ENCODE results near the gene OR8J3. TPM values are rescaled to one million over a fixed set of nuclear protein-coding genes. Genes with fewer than 3 reads are reported as not detected.

Gene OR8J3
- total RNA-seq, result not detected in 2 replicates

GRCh38 chr11:56140151-56140661 is at the start of gene OR8J3:
TSS of gene OR8J3 (minus strand) at chr11:56140201. CDS start at chr11:56137718, 2,483 bp downstream.

GRCh38 chr11:56176318-56176717 is 36.3 kb upstream of the OR8J3 start, which contains the start of gene OR5J2:
TSS of gene OR5J2 (plus strand) at chr11:56176618. CDS start at chr11:56176618, 0 bp downstream.

GRCh38 chr11:56160217-56160616 is 20.2 kb upstream of the OR8J3 start, which contains the start of gene OR8K5:
TSS of gene OR8K5 (minus strand) at chr11:56160317. CDS start at chr11:56160317, 0 bp downstream.

GRCh38 chr11:56122073-56122472 is 17.9 kb downstream of the OR8J3 start, which contains the start of gene OR8H3:
TSS of gene OR8H3 (plus strand) at chr11:56122373. CDS start at chr11:56122373, 0 bp downstream.

GRCh38 chr11:56103210-56103737 is 36.7 kb downstream of the OR8J3 start, which contains the start of gene OR8H2:
TSS of gene OR8H2 (plus strand) at chr11:56103687. CDS start at chr11:56105043, 1,356 bp downstream.

GRCh38 chr11:56093008-56093407 is 47.0 kb downstream of the OR8J3 start, which contains the start of gene OR8I2:
TSS of gene OR8I2 (plus strand) at chr11:56093308. CDS start at chr11:56093308, 0 bp downstream.

Small RNAs within 50 kb of the gene (small RNA-seq; reads per million reads assigned to genes)
- gene OR8I4P, result not detected

Other genes starting within 250 kb of the OR8J3 start
- gene OR5W2, start 225.6 kb downstream of the OR8J3 start, total RNA-seq, result not detected in 2 replicates
- gene OR5I1, start 203.8 kb downstream of the OR8J3 start, total RNA-seq, result not detected in 2 replicates
- not detected in 2 replicates for gene OR10AG1, start 170.3 kb downstream of the OR8J3 start, total RNA-seq
- not detected in 2 replicates for gene OR5F1, start 145.6 kb downstream of the OR8J3 start, total RNA-seq
- gene OR5AS1, start 112.5 kb downstream of the OR8J3 start, total RNA-seq, result not detected in 2 replicates
- gene OR8I2, start 46.9 kb downstream of the OR8J3 start, total RNA-seq, result not detected in 2 replicates
- not detected in 2 replicates for gene OR8H2, start 36.5 kb downstream of the OR8J3 start, total RNA-seq
- gene OR8H3, start 17.8 kb downstream of the OR8J3 start, total RNA-seq, result not detected in 2 replicates
- not detected in 2 replicates for gene OR8K5, start 20.1 kb upstream of the OR8J3 start, total RNA-seq
- gene OR5J2, start 36.4 kb upstream of the OR8J3 start, total RNA-seq, result not detected in 2 replicates
- not detected in 2 replicates for gene OR5T2, start 94.1 kb upstream of the OR8J3 start, total RNA-seq
- gene OR5T3, start 112.1 kb upstream of the OR8J3 start, total RNA-seq, result not detected in 2 replicates
- gene OR5T1, start 134.0 kb upstream of the OR8J3 start, total RNA-seq, result not detected in 2 replicates
- gene OR8H1, start 152.1 kb upstream of the OR8J3 start, total RNA-seq, result not detected in 2 replicates
- not detected in 2 replicates for gene OR8K3, start 174.9 kb upstream of the OR8J3 start, total RNA-seq
- gene OR8K1, start 205.8 kb upstream of the OR8J3 start, total RNA-seq, result not detected in 2 replicates
- gene OR8J1, start 214.1 kb upstream of the OR8J3 start, total RNA-seq, result not detected in 2 replicates
- not detected in 2 replicates for gene OR8U1, start 235.4 kb upstream of the OR8J3 start, total RNA-seq

Measured in subcutaneous preadipocyte (primary cell).